WTC11 (cell line): Measurements from ENCODE around the gene SLC26A11.

Experiments
- AFF4 ChIP-seq: sonication (generic); formaldehyde crosslinking; IDR thresholded peaks from 2 replicates; pipeline ENCODE4 v1.8.1; 2023; ENCODE audit warnings: mild to moderate bottlenecking, missing genetic modification reagents, borderline replicate concordance
- ATF1 ChIP-seq: sonication (generic); formaldehyde crosslinking; IDR thresholded peaks from 2 replicates; pipeline ENCODE4 v1.8.1; 2023; ENCODE audit warnings: mild to moderate bottlenecking, moderate library complexity, missing genetic modification reagents
- CREB1 ChIP-seq: sonication (generic); formaldehyde crosslinking; IDR thresholded peaks from 2 replicates; pipeline ENCODE4 v1.8.0; 2023; ENCODE audit warnings: mild to moderate bottlenecking, missing genetic modification reagents
- CTCF ChIP-seq: fragments of 200-600 bp; IDR thresholded peaks from 2 replicates; pipeline ENCODE4 v1.8.0; 2022; ENCODE audit warnings: antibody characterized with exemption
- HMGXB4 ChIP-seq: sonication (generic); formaldehyde crosslinking; IDR thresholded peaks from 2 replicates; pipeline ENCODE4 v1.8.1; 2023; ENCODE audit warnings: mild to moderate bottlenecking, moderate library complexity, missing genetic modification reagents
- MYBL2 ChIP-seq: sonication (generic); formaldehyde crosslinking; IDR thresholded peaks from 2 replicates; pipeline ENCODE4 v1.8.1; 2023; ENCODE audit warnings: mild to moderate bottlenecking, moderate library complexity, missing genetic modification reagents
- NR2C2 ChIP-seq: sonication (generic); formaldehyde crosslinking; IDR thresholded peaks from 2 replicates; pipeline ENCODE4 v1.8.0; 2022; ENCODE audit warnings: mild to moderate bottlenecking, missing genetic modification reagents
- PRRX2 ChIP-seq: fragments of 250-450 bp; sonication (Bioruptor Pico); IDR thresholded peaks from 2 replicates; pipeline ENCODE4 v1.8.0; 2021; ENCODE audit warnings: mild to moderate bottlenecking
- RELA ChIP-seq: sonication (generic); formaldehyde crosslinking; IDR thresholded peaks from 2 replicates; pipeline ENCODE4 v1.8.1; 2022; ENCODE audit warnings: missing genetic modification reagents, mild to moderate bottlenecking, borderline replicate concordance
- SMAD3 ChIP-seq: sonication (generic); formaldehyde crosslinking; IDR thresholded peaks from 2 replicates; pipeline ENCODE4 v1.8.0; 2022; ENCODE audit warnings: missing genetic modification reagents, mild to moderate bottlenecking, borderline replicate concordance
- ZBTB21 ChIP-seq: sonication (generic); formaldehyde crosslinking; IDR thresholded peaks from 2 replicates; pipeline ENCODE4 v1.8.1; 2023; ENCODE audit warnings: mild to moderate bottlenecking, missing genetic modification reagents, borderline replicate concordance
- ZNF512 ChIP-seq: sonication (generic); formaldehyde crosslinking; IDR thresholded peaks from 2 replicates; pipeline ENCODE4 v1.8.1; 2022; ENCODE audit warnings: missing genetic modification reagents, borderline replicate concordance
- TF ChIP-seq, protein P1 (sequence below): sonication (generic); formaldehyde crosslinking; IDR thresholded peaks from 2 replicates; pipeline ENCODE4 v1.8.1; 2022; ENCODE audit warnings: mild to moderate bottlenecking, missing genetic modification reagents, moderate library complexity, borderline replicate concordance
- TF ChIP-seq, protein P2 (sequence below): sonication (generic); formaldehyde crosslinking; IDR thresholded peaks from 2 replicates; pipeline ENCODE4 v1.8.0; 2022; ENCODE audit warnings: mild to moderate bottlenecking, missing genetic modification reagents

DNA sequence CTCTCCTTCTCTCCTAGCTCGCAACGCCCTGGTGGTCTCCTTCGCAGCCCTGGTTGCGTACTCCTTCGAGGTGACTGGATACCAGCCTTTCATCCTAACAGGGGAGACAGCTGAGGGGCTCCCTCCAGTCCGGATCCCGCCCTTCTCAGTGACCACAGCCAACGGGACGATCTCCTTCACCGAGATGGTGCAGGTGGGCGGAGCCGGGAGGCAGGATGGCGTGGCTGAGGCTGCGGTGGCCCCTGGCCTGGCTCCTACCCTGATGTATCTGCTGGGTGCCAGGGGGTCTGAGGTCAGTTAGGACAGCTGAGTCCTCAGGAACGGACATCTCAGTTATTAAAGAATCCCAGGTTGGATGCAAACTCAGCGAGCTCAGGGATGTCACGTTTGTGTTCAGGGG, 16.7 kb downstream of the SLC26A11 start:
- TF ChIP-seq CTCF (no peak), ATF1 (CRISPR knock-in tag) (no peak), HMGXB4 (no peak), RELA (no peak), SMAD3 (CRISPR knock-in tag) (no peak), PRRX2 (no peak), CREB1 (CRISPR knock-in tag) (no peak), MYBL2 (CRISPR knock-in tag) (no peak), ZBTB21 (CRISPR knock-in tag) (no peak), AFF4 (no peak), ZNF512 (no peak), NR2C2 (no peak)
- TF ChIP-seq, protein P1, sequence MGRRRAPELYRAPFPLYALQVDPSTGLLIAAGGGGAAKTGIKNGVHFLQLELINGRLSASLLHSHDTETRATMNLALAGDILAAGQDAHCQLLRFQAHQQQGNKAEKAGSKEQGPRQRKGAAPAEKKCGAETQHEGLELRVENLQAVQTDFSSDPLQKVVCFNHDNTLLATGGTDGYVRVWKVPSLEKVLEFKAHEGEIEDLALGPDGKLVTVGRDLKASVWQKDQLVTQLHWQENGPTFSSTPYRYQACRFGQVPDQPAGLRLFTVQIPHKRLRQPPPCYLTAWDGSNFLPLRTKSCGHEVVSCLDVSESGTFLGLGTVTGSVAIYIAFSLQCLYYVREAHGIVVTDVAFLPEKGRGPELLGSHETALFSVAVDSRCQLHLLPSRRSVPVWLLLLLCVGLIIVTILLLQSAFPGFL (CRISPR knock-in tag) = no peak
- TF ChIP-seq, protein P2, sequence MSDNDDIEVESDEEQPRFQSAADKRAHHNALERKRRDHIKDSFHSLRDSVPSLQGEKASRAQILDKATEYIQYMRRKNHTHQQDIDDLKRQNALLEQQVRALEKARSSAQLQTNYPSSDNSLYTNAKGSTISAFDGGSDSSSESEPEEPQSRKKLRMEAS (CRISPR knock-in tag) = no peak
